ENCODE results near the gene AKT1S1. TPM values are rescaled to one million over a fixed set of nuclear protein-coding genes. Genes with fewer than 3 reads are reported as not detected.

The AKT1S1 gene
- total and polyA plus RNA-seq, 2 of the 13 experiments (the other 11 are each of a cell fraction or from before 2014, with no cell fraction given) = 13.5 to 27.8 TPM

GRCh38 chr19:49877020-49877878, at the start of gene AKT1S1, which contains the start of gene TBC1D17 (continued):
- TF ChIP-seq ZNF740 (CRISPR knock-in tag; IDR thresholded peaks at IDR 0.05) (no peak), GLMP (CRISPR knock-in tag; IDR thresholded peaks at IDR 0.05; ENCODE audit: borderline replicate concordance) (no peak), KLF6 (CRISPR knock-in tag; IDR thresholded peaks at IDR 0.05) (peak; percentile 56; the same call in 1 of the 2 replicates), POLR2AphosphoS5 (IDR thresholded peaks at IDR 0.05; ENCODE audit: low read depth, low read length) (peak; percentile 68), ZNF816 (CRISPR knock-in tag; IDR thresholded peaks at IDR 0.05; ENCODE audit: borderline replicate concordance) (no peak), HNRNPK (IDR thresholded peaks at IDR 0.05; ENCODE audit: low read depth, low read length, poor library complexity, severe bottlenecking) (no peak), ZNF709 (CRISPR knock-in tag; IDR thresholded peaks at IDR 0.05) (peak; percentile 26; the same call in 1 of the 2 replicates), ZNF616 (CRISPR knock-in tag; IDR thresholded peaks at IDR 0.05; ENCODE audit: low read depth) (no peak), MED8 (CRISPR knock-in tag; IDR thresholded peaks at IDR 0.05; ENCODE audit: insufficient replicate concordance) (no peak), ZSCAN12 (CRISPR knock-in tag; IDR thresholded peaks at IDR 0.05) (0 out of 2 replicates have a peak, but pooled peaks have one; percentile 5)
- TF ChIP-seq, protein P1, sequence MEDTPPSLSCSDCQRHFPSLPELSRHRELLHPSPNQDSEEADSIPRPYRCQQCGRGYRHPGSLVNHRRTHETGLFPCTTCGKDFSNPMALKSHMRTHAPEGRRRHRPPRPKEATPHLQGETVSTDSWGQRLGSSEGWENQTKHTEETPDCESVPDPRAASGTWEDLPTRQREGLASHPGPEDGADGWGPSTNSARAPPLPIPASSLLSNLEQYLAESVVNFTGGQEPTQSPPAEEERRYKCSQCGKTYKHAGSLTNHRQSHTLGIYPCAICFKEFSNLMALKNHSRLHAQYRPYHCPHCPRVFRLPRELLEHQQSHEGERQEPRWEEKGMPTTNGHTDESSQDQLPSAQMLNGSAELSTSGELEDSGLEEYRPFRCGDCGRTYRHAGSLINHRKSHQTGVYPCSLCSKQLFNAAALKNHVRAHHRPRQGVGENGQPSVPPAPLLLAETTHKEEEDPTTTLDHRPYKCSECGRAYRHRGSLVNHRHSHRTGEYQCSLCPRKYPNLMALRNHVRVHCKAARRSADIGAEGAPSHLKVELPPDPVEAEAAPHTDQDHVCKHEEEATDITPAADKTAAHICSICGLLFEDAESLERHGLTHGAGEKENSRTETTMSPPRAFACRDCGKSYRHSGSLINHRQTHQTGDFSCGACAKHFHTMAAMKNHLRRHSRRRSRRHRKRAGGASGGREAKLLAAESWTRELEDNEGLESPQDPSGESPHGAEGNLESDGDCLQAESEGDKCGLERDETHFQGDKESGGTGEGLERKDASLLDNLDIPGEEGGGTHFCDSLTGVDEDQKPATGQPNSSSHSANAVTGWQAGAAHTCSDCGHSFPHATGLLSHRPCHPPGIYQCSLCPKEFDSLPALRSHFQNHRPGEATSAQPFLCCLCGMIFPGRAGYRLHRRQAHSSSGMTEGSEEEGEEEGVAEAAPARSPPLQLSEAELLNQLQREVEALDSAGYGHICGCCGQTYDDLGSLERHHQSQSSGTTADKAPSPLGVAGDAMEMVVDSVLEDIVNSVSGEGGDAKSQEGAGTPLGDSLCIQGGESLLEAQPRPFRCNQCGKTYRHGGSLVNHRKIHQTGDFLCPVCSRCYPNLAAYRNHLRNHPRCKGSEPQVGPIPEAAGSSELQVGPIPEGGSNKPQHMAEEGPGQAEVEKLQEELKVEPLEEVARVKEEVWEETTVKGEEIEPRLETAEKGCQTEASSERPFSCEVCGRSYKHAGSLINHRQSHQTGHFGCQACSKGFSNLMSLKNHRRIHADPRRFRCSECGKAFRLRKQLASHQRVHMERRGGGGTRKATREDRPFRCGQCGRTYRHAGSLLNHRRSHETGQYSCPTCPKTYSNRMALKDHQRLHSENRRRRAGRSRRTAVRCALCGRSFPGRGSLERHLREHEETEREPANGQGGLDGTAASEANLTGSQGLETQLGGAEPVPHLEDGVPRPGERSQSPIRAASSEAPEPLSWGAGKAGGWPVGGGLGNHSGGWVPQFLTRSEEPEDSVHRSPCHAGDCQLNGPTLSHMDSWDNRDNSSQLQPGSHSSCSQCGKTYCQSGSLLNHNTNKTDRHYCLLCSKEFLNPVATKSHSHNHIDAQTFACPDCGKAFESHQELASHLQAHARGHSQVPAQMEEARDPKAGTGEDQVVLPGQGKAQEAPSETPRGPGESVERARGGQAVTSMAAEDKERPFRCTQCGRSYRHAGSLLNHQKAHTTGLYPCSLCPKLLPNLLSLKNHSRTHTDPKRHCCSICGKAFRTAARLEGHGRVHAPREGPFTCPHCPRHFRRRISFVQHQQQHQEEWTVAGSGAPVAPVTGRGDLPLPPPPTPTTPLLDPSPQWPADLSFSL (CRISPR knock-in tag; IDR thresholded peaks at IDR 0.05) = no peak
- TF ChIP-seq, protein P2, sequence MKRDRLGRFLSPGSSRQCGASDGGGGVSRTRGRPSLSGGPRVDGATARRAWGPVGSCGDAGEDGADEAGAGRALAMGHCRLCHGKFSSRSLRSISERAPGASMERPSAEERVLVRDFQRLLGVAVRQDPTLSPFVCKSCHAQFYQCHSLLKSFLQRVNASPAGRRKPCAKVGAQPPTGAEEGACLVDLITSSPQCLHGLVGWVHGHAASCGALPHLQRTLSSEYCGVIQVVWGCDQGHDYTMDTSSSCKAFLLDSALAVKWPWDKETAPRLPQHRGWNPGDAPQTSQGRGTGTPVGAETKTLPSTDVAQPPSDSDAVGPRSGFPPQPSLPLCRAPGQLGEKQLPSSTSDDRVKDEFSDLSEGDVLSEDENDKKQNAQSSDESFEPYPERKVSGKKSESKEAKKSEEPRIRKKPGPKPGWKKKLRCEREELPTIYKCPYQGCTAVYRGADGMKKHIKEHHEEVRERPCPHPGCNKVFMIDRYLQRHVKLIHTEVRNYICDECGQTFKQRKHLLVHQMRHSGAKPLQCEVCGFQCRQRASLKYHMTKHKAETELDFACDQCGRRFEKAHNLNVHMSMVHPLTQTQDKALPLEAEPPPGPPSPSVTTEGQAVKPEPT (CRISPR knock-in tag; IDR thresholded peaks at IDR 0.05; ENCODE audit: low read depth) = no peak
- TF ChIP-seq, protein P3, sequence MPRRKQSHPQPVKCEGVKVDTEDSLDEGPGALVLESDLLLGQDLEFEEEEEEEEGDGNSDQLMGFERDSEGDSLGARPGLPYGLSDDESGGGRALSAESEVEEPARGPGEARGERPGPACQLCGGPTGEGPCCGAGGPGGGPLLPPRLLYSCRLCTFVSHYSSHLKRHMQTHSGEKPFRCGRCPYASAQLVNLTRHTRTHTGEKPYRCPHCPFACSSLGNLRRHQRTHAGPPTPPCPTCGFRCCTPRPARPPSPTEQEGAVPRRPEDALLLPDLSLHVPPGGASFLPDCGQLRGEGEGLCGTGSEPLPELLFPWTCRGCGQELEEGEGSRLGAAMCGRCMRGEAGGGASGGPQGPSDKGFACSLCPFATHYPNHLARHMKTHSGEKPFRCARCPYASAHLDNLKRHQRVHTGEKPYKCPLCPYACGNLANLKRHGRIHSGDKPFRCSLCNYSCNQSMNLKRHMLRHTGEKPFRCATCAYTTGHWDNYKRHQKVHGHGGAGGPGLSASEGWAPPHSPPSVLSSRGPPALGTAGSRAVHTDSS (CRISPR knock-in tag; conservative IDR thresholded peaks at IDR 0.05) = no peak
- TF ChIP-seq, protein P4, sequence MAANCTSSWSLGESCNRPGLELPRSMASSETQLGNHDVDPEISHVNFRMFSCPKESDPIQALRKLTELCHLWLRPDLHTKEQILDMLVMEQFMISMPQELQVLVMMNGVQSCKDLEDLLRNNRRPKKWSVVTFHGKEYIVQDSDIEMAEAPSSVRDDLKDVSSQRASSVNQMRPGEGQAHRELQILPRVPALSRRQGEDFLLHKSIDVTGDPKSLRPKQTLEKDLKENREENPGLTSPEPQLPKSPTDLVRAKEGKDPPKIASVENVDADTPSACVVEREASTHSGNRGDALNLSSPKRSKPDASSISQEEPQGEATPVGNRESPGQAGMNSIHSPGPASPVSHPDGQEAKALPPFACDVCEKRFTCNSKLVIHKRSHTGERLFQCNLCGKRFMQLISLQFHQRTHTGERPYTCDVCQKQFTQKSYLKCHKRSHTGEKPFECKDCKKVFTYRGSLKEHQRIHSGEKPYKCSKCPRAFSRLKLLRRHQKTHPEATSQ (CRISPR knock-in tag; IDR thresholded peaks at IDR 0.05; ENCODE audit: borderline replicate concordance) = no peak
